ENCODE measurements around the gene SNX19.

The SNX19 gene

DNA sequence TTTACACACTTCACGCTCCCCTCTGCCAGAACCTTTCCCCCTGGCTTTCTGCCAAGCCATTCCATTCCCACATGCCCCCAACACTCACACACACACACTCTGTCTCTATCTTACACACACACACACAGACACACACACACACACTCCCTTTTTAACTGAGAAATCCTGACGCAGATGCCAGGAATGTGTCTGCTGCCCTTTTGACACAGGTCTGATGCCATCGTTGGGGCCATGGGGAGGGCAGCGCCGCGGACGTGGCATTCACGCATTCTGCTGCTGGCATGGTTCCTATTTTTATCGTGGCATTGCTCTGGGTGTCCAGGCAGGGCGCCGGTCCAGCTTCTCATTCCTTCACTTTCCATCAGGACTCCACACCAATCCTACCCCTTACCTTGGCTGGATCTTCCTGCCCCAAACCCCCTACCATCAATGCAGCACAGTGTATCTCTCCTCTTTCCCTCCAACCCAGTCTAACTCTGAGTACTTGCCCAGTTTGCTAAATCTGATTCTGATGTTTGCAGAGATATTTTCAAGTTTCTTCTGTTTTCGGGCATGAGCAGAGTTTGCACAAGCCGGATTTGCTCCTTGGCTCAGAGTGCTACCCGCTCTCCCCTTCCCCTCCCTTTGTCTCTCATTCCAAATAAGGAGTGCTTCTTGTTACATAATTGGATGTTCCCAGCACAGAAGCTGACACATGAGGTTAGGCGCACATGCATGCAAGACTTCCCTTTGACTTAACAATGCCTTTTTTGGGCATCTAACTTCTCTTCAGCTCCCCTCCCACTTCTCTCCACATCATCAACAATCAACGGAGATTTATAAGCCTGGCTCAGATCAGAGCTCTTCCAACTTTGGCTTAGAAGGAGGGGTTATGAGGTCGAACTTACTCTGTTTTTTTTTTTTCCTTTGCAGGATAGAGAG, 18.8 kb downstream of the SNX19 start:
- peak; percentile 47 for DNase-seq (ENCODE audit: low read depth)
- no peak overlapping the region for H3K4me3 ChIP-seq (ENCODE audit: low read length)
- TF ChIP-seq, protein P1, sequence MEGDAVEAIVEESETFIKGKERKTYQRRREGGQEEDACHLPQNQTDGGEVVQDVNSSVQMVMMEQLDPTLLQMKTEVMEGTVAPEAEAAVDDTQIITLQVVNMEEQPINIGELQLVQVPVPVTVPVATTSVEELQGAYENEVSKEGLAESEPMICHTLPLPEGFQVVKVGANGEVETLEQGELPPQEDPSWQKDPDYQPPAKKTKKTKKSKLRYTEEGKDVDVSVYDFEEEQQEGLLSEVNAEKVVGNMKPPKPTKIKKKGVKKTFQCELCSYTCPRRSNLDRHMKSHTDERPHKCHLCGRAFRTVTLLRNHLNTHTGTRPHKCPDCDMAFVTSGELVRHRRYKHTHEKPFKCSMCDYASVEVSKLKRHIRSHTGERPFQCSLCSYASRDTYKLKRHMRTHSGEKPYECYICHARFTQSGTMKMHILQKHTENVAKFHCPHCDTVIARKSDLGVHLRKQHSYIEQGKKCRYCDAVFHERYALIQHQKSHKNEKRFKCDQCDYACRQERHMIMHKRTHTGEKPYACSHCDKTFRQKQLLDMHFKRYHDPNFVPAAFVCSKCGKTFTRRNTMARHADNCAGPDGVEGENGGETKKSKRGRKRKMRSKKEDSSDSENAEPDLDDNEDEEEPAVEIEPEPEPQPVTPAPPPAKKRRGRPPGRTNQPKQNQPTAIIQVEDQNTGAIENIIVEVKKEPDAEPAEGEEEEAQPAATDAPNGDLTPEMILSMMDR (IDR thresholded peaks at IDR 0.05; ENCODE audit: insufficient read depth, low read depth, low read length, missing control alignments), result no peak

DNA sequence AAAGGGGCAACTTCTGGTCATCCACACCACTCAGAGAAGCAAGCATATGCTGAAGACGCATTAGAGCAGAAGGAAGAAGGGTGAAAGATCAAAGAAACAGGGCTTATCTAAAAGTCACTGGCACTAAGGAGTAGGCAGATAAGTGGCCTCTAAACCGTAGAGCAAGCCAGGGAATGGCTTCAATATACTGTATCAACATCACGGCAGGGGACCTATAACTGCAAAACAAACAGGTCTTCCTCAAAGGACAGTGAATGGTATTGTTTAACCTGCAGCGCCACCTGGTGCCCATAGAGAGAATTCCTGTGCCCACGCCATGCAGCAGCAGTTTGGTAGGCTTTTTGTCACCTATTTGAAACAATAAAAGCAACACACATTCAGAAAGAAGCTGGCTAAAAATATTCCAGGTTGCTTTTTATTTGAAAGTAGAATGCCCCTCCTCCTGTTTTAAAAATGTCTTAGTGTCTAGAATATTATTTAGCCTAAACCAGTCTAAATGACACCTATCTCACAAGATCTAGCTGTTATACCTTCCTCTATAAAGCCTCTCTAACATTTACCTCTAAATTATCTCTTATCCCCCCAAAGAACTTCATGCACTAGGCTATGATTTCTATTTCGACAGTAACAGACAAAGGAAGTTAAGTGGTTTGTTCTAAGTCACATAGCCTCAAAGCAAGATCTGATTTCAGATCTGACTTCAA, 21.8 kb downstream of the SNX19 start:
- TF ChIP-seq, protein P1 (IDR thresholded peaks at IDR 0.05; ENCODE audit: insufficient read depth, low read depth, low read length, missing control alignments), result peak; percentile 87
- DNase-seq (ENCODE audit: low read depth), result peak; percentile 71
- H3K4me3 ChIP-seq (ENCODE audit: low read length), result no peak overlapping the region

DNA sequence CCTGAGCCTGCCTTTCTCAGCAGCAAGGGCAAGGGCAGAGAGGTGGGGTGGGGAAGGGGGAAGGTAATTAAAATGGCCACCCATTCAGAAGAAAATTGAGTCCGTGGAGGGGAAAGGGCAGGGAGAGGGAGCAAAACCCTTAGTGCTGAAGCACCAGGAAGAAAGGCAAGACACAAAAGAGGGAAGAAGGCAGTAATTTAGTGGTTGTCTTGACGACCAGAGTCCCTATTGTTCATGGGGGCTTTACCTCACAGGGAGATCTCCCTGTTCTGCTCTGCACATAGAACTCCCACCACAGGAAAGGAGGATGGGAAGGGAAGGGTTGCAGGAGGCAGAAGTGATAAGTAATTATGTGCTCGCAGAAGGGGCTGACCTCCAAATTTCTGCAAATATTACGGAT, 23.4 kb downstream of the SNX19 start:
- H3K4me3 ChIP-seq (ENCODE audit: low read length), result no peak overlapping the region
- TF ChIP-seq, protein P1 (IDR thresholded peaks at IDR 0.05; ENCODE audit: insufficient read depth, low read depth, low read length, missing control alignments), result no peak
- no peak for DNase-seq (ENCODE audit: low read depth)

DNA sequence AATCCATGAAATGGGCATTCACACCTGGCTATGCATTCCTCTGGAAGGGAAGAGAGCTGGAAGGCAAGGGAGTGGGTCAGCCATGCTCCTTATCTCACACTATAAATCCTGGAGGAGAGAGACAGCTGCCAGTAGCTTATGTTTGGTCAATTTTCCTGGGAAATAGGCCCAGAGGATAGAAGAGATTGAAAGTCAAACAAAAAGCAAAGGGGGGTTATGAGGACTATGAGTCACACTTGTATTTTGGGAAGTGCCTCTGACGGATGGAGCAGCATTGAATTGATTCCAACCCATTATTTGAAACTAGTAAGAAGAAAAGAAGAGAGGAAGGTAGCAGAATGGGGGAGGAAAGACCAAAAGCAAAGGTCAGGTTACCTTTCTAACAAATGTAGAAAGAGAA, 25.0 kb downstream of the SNX19 start:
- TF ChIP-seq, protein P1 (IDR thresholded peaks at IDR 0.05; ENCODE audit: insufficient read depth, low read depth, low read length, missing control alignments), result no peak
- H3K4me3 ChIP-seq (ENCODE audit: low read length), result no peak overlapping the region
- no peak for DNase-seq (ENCODE audit: low read depth)

DNA sequence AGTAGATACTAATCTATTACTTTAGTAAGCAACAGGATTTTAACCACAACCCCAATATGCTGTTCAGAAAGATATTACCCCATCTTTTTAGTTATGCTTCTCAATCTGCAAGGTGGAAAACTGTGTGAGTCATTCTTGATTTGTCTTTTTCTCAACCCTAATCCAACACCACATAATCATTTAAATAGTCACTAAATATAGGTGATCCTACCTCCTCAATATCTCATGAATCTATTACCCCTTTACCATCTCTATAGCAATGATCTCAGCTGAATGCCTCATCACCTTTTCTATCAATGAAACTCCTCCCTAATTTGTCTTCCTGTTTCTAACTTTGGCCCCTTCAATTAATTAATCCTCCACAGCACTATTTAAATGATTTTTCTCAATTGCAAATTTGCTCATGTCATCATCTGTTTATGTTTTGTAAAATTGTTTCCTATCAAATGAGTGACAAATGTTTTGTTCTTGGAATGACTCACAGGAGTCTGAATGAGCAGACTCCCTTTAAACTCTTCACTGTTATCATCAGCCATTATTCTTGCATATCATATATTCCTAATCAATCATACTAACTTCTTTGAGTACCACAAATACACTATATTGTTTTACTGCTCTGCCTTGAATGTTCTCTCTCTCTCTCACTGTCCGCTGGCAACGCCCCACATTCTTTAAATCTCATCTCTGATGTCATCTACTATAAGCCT, 26.1 kb downstream of the SNX19 start:
- TF ChIP-seq, protein P1 (IDR thresholded peaks at IDR 0.05; ENCODE audit: insufficient read depth, low read depth, low read length, missing control alignments), result no peak
- DNase-seq (ENCODE audit: low read depth), result no peak
- no peak overlapping the region for H3K4me3 ChIP-seq (ENCODE audit: low read length)

DNA sequence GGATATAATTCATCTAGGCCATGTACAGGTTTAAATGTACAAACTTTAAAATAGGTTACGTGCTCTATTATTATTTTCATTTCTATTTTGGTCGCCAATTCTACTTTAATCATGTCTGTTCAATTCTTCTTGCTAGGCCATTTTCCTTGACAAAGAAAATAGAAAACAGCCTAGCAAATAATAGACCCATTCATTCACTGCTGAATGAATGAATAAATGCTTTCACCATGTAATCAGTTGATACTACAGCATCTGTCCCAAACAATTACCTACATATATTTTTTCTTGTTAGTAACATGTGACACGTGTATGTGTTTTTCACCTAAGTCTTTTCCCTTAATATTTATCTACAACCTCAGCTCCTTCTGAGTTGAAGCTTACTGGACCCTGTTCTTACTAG, 27.5 kb downstream of the SNX19 start:
- no peak overlapping the region for H3K4me3 ChIP-seq (ENCODE audit: low read length)
- TF ChIP-seq, protein P1 (IDR thresholded peaks at IDR 0.05; ENCODE audit: insufficient read depth, low read depth, low read length, missing control alignments), result no peak
- no peak for DNase-seq (ENCODE audit: low read depth)

Measured in epithelial cell of esophagus (primary cell).